Cerebellar nuclear complex (tissue), 1 donor: ENCODE data around the gene FIBCD1.

Experiments
- DNase-seq, 2 experiments: peaks; one replicate each; lab custom pipeline; 2025; lab: John Stamatoyannopoulos, UW

Gene FIBCD1

DNA sequence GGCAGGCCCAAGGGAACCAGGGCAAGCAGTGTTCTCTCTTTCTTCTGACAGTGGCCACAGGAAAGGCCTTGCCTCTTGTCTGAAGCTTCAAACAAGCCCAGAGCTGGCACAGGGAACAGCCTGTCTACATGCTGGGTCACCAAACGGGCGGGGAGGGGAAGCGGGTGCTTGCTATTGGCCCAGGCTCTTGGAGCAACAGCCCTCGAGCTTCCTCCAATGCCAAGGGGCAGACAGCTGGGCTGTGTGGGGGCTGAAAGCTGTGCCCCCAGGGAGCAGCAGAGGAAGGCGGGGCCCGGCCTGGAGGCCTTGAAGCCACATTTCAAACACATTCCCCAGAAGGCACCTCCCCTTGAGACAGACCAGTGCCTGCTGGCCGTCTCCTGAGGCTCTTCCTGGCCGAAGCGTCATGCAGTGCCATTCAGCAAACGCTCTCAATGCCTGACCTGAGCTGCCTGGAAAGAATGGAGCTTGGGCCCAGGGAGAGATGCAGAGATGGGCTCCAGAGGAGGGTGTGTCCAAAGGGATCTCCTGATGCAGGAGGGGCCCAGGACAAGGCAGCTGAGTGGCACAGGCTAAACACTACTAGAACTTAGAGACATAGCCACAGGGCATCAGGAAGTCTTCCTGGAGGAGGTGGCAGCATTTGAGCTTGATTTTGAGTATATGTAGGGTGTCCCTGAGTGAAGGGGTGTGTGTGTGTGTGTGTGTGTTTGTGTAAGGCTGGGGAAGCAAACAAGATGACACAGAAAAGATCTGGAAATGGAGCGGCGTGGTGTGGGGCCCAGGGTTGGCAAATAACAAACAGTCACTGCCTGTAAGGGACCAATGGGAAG, 2.5 kb downstream of the FIBCD1 start:
- DNase-seq = no peak

DNA sequence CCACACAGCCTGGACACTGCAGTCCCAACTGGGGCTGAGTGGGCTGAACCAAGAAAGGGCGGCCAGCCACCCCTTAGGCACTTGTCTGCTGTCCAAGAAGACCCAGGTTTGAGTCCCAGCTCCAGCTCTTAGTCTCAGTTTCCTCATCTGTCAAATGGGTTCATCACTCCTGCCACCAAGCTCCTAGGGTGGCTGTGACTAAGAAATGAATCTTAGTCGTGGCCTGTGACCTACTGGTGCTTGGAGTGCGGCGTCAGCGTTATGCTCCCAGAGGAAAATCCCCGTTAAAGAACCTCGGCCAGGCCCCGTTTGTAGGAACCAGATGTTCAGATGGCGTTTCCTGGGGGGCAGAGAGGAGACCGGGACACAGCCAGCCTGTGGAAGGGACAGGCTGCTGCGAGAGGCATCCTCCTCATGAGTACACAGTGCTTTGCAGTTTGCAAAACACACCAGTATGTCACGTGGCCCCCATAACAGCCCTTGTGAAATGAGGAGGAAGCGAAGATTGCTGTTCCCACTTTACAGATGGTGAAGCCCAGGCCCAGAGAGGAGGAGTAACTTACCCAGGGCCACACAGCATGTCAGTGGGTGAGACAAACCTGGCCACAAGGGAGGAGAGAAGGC, 3.3 kb downstream of the FIBCD1 start:
- no peak for DNase-seq

DNA sequence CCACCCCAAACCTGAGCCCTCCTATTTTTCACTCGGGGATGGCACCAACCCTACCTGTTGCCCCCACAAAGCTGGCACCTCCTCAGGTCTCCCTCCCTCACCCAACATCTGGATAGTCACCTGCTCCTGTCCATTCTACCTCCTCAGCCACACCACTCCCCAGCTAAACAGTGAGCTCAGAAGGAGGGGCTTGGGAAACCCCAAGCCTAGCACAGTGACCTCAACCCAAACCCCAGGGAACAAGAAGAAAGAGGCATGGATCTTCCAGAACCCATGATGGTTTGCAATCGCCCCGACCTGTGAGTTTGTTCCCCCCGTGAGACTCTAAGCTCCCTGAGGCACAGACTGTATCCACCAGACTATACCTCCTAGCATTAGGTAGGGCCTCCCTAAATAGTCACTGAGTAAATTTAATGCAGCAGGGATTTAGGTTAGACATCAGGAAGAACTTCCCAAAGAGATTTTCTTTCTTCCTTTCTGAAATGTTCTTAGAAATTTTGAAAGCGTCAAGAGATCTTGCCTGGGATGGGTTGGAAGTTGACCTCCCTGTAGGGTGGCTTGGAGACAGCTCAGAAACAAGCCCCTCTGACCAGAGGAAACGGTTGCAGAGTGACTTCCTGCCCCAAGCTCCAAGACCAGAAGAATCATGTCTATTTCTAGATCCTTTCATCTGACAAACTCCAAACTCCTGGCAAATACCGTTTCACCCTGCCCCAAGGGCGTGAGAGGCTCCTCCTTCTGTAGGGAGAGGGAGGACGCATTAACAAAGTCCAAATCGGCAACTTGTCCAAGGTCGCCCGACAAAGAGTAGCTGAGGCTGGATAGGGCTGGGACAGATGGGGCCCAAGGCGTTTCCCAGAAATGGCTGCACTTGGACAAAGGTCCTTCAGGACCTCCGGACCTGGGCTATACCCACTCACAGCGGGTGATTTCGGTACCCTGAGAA, 4.1 kb downstream of the FIBCD1 start:
- no peak for DNase-seq

DNA sequence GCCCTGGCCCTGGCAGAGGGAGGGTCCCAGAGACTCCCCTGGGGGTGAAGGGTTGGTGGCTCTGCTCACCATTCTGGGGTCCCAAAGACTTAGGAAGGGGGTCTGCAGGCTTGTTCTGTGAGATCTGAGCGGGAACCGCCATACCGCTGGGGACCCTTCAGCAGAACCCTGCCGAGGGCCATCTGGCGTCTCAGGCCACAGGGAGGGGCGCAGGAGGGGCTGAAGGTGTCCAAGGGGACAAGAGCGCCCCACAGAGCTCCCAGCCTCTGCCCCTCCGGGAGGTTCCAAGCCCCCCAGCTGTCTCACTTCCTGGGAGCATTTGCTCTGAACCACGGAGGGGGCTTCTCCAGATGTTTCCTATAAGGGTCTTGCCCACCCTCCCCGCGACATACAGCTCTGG, 4.8 kb downstream of the FIBCD1 start:
- DNase-seq = no peak

DNA sequence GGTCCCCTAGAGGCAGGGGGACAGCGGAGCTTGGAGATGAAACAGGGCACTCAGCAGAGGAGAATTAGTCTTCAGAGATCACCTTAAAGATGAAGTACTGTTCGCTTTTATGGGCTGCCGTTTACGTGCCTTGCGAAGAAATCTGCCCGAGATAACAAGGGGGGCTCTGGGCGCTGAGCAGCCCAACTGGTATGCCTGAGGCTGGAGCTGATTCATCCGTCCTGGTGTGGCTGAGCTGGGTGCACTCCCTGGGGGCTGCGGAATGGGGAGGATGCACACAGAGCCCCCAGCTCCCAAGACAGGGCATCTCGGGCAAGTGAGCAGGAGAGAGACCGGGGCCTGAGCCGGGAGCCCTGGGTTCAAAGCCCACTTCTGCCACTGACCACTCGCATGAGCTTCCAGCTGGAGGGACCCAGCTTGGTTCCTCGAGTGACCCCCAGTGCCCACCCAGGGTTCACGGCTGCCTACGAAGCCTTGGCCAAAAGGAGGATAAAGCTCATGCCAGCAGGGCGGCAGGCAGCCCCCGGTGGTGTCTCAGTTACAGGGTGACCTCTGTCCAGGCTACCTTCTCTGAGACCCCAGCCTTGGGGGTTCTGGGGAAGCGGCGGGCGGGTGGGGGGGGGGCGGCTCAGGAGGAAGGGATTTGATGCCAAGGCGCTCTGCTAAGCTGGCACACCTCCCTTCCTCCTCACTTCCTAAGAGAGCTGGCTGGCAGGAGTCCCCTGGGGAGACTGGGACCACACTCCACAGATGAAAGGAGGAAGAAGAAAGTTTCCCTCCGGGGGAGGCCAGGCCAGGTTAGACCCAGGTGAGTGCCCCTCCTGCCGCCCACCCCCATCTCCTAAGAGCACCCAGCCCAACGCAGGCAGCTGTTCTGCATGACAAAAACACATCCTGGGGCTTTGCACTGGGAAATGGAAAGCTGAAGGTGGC, 5.7 kb downstream of the FIBCD1 start:
- no peak for DNase-seq

DNA sequence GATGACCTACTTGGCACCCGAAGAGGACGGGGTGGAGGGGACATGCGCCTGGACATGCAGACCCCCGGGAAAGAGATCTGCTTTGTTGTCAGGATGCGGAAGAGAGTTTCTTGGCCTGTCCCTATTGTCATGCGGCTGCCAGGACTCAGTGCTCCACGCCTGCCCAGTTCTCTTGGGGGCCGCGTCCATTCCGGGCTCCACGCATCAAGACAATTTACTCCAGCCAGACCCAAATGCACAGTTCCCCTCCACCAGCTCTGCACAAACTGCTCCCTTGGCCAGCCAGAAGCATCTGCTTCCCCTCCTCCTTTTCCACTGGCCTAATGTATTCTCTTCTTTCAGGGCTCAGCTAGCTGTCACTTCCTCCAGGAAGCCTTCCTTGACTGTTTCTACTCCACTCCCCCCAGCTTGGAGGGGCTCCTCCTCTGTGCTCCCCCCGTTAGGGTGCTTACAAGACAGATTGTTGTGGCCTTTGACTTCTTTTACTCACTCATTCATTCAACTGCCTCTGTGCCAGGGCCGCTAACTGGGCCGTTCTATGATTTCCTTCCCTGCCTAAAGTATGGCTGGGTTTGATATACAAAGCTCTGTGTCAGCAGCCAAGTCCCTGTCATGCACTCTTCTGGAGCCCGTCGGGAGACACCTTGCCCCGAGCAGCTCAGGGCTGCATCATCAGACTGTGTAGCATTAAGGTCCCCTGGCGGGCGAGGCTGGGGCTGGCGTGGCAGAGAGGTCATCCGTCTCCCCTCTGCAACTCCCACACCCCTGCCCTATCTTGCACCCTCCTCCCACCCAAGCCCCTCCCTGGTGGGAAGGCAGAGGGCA, 6.6 kb downstream of the FIBCD1 start:
- DNase-seq = no peak

DNA sequence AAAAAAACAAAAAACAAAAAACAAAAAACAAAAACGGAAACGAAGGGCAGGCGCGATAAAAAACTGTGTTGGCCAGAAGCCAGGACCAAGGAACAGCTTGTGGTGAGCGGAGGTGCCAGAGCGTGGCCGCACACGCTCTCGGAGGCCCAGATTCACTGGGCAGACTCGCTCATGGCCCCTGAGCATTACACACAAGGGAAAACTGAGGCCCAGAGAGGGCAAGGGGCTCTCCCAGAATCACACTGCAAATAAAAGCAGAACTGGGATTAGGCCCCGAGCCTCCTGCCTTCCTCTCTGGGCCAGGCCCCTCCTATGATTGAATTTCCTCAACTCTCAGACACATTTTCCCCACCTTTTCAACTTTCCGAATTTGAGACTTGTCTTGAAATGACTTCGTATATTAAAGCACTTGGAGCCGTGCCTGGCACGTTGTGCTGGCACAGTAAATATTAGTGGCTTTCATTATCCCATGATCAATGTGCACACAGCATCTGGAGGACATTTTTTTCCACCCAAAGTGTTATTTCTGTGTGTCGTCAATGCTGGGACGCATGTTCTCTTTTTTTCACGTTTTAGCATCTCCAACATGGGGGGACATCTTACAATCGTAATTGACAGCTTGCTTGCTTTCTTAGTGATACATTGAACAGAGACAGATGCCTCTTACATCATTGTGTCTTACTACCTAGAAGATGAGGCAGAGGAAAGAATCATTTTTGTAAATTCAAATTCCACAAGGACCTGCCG, 7.4 kb downstream of the FIBCD1 start:
- DNase-seq = no peak

DNA sequence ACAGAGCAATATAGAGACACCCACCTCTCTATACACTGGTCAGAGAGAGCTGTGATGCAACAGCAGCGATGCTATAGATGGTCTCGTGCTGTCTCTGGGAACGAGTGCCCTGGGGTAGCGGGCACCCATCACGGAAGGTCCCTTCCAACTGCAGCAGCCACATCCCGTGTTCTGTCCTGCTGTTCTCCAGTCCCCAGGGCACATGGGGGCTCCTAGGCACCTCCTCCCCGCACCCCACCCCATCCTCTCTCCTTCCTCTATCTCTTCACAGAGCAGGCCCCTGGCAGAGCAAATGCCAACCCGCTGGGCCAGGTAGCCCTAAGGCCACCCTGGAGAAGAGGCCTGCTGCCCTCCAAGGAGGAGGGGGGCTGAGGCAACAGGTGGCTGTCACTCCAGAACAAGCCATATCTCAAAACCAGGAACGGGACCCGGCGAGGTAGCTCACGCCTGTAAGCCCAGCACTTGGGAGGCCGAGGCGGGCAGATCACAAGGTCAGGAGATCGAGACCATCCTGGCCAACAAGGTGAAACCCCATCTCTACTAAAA, 8.2 kb downstream of the FIBCD1 start:
- DNase-seq = no peak

DNA sequence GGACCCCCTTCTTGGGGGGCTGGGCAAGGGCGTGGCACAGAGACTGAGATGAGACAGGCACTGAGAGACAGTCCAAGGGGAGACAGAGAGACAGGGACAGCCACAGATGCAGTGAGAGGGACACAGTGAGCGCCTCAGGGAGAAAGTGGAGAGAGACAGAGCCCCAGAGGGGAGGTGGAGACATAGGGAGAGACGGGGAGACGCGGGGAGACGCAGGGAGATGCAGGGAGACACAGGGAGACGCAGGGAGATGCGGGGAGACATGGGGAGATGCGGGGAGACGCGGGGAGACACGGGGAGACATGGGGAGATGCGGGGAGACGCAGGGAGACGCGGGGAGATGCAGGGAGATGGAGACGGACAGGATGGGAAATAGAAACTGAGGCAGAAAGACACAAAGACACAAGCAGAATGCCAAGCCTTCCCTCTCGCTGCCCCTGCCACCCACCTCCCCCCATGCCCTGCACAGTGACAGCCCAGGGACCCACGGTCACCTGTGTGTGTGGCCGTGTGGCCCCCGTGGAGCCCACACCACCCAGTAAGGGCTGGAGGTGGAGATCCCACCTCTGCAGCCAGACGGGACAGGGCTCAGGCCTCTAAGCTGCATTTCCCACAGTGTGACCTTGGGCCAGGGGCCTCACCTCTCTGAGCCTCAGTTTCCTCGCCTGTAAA, 8.8 kb downstream of the FIBCD1 start:
- no peak for DNase-seq

DNA sequence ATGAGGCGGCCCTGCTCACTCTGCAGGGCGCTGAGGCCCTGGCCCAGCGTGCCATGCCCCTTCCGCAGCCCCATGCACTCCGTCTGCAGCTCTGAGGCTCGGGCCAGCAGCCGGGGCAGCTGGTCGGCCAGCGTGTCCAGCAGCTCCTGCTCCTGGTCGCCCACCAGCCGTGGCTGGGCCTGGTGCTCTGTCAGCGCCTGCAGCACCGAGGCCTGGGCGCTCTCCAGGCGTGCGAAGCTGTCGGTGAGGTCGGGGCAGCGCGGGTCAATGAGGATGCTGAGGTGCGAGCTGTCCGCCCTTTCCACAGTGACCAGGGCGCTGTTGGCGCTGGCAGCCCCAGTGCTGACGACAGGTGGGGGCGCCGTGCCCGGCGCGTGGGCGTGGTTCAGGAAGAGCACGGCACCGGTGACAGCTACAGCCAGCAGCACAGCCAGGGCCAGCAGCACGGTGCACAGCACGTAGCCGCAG, 9.4 kb downstream of the FIBCD1 start:
- DNase-seq = no peak

DNA sequence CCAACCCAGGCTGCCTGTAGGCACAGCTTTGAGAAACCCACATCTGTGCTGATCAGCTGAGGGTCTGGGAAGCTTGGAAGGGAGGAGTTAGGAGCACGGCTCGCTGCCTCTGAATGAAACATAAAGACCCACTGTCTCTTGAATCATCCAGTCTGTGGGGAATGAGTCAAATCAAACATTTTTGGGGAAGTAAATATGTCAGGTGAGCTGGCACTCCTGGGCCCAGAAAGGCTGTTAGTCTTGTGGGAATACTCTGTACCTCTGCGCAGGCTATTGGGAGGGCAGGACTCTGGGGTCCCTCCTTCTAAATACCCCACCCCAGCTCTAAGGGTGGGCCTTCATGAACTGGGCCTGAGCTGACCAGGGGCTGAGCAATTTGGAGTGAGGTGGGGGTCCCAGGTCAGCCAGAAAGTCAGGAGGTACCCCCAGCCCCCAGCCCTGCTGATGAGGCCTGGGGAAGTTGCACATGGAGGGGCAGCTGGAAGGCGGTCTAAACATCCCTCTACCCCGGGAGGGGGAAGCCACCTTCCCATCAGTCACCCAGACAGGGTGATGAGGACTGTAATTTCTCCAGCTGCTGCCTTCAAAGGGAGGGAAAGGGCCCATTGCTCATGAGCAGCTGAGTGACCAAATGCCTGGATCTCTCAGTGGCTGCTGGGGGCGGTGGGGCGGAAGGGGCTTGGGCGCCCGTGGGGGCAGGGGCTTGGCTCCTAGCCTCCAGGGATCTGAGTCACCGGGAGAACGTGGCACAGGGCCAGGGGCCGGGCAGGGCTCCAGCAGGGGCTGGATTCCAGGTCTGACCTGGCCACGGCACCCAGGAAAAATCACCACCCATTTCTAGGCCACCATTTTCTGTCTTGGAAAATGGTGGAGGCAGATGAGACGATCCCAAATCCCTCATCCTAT, 10.8 kb downstream of the FIBCD1 start:
- DNase-seq = no peak

DNA sequence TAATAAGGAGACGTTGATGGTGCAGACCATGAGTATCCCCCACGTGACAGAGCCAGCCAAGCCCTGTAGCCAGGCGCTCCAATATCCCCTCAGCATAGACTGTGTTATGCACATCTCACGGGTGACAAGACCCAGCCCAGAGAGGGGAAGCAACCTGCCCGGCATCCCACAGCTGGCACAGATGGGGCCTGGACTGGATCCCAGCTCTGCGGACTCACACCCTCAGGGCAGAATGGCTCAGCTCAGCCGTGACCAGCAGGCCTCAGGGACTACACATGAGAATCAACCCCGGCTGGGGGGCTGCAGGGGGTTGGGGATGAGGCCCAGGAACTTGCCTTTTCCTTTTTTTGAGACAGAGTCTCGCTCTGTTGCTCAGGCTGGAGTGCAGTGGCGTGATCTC, 11.7 kb downstream of the FIBCD1 start:
- no peak for DNase-seq

DNA sequence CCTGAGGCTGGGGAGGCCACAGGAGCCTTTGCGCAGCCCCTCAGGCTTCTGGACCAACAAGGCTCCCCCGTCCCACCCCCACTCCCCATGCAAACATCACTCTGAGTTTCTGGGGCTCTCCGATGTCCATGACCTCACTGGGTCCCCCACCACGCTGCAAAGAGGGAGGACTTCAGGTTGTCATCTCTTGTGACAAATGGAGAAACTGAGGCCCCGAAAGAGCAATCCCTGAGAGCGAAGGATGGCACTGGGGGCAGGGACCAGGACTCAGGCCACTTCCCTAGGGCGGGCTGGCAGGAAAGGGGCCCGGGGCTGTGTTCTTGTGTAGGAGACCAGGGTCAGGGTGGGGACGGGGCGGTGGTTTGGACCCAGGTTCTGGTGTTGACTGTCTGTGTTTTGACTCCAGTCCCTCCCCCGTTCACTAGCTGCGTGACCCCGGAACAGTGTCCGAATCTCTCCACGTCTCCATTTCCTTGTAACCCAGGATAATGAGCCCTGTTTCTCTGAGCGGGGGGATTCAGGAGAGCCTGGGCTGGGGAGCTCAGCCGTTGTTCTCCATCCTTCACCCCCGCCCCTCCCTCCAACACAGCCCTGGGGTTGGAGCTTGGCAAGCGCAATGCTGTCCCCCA, 13.9 kb downstream of the FIBCD1 start:
- DNase-seq = no peak

DNA sequence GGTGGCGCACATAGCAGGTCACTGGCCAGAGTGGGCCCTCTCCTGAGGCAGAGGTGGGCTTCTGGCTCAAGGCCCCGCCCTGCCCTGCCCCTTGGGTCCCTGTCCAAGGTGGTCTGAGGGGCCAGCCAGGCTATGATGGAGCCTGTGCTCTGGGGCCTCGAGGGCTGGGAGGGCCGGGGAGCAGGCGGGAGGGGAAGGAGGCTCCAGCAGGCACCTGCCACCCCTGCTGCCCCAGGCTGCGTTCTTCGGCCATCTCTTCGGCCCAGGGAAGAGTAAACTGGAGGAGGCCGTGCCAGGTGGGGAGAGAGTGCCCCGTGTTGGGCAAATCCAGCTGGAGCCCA, 14.6 kb downstream of the FIBCD1 start:
- DNase-seq = no peak

DNA sequence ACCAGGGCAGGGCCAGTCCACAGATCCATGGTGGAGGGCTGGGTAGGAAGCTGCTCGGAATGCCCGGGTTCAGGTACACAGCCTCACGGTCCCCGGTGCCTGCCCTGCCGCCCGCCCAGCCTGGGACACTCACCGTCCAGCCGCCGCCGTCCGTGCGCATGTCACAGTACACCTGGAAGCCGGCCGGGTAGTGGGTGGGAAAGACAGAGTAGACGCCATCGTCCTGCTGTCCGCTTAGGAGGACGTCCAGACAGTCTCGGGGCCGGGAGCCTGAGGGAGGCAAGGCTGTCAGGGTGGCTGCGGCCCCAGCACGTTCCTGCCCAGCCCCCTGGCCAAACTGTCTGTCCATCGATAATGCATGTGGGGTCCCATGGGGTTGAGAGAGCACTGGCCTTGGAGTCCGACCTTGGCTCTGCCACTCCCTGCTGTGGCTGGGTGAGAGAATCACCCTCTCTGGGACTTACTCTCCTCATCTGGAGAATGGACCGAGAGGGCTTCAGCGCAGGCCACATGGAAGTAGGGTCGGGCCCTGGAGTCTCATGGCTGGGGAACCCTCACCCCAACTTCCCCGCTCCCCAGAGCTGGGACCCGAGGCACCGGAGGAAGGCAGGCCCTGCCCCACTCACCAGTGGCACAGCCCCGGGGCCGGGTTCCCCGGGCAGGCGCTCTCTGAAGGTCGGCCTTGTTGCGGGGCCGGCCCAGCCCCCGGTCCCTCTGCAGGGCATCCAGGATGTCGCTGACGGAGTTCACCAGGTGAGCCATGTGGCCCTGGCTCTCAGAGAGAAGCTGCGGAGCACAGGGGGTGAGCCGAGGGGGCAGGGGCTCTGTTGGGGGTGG, 15.2 kb downstream of the FIBCD1 start:
- DNase-seq = no peak

DNA sequence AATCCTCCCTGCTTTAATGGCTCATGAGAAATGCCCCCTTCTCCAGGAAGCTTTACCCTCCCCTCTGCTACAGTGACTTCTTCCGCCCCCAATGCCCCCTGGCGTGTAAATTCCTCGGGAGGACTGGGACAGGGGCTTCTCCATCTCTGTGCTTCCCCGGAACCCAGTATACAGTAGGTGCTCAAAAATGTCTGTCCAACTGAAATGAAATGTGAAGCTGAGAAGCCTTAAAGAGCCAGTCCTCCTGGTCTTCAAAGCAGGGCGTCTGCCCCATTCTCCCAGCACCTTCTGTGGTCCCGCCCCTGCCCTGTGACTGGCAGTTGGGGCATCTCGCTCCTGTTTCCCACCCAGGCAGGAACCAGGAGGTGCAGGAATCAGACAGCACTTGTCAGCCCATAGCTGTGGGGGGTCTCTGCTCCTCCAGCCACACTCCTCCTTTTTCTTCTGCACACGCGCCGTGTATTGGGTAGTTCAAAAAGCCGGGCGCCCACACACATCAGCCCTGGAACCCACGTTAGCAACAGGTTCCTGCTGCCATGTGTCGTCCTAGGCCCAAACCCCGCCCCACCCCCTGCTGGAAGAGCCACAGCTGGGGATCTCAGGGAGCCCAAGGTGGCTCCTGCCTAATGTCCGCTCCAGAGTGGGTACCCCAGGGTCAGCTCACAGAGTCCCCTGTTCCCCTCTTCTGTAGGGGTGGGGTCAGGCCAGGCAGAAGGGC, 16.0 kb downstream of the FIBCD1 start:
- no peak for DNase-seq
